Body of pancreas (tissue), 4 donors: ENCODE results near the gene HTR6. TPM values are rescaled to one million over a fixed set of nuclear protein-coding genes. Genes with fewer than 3 reads are reported as not detected.

Experiments
- ATAC-seq: fragments of 150-250 bp; one replicate; pipeline ENCODE4 v1.9.1; 2016
- DNase-seq, 4 donors: peaks; one replicate each; pipeline ENCODE4 v3.0.0-alpha.2; 2019
- H3K27ac ChIP-seq, 4 donors: fragments of 200-600 bp; sonication (generic); 1 replicate in 3 of 4; 2 replicates in 1 of 4; pipeline versions ENCODE4 v1.5.1 to v1.6.1; 2016 to 2019; ENCODE audit warnings: mild to moderate bottlenecking in 1 of 4, mixed read lengths in 1 of 4, moderate library complexity in 1 of 4
- H3K27me3 ChIP-seq, 2 donors: fragments of 200-600 bp; sonication (generic); one replicate each; pipeline ENCODE4 v1.6.0; 2016; ENCODE audit warnings: mild to moderate bottlenecking in 1 of 2
- H3K36me3 ChIP-seq, 2 donors: fragments of 200-600 bp; sonication (generic); replicated peaks in 1 of 2; 2 replicates each; pipeline ENCODE4 v1.5.1; 2016; ENCODE audit warnings: low read depth in 2 of 2; ENCODE audit not compliant: insufficient read depth in 1 of 2
- H3K4me1 ChIP-seq: fragments of 200-600 bp; sonication (generic); one replicate; pipeline ENCODE4 v1.6.0; 2016
- H3K4me3 ChIP-seq, 2 donors: fragments of 200-600 bp; sonication (generic); 1 replicate in 1 of 2; 2 replicates in 1 of 2; pipeline ENCODE4 v1.5.1; 2016 to 2019
- H3K9me3 ChIP-seq, 3 donors: fragments of 200-600 bp; sonication (generic); 1 replicate in 2 of 3; 2 replicates in 1 of 3; pipeline ENCODE4 v1.5.1; 2016
- CTCF ChIP-seq, 7 experiments: fragments of 450-650 bp in 4 of 7; fragments of 200-600 bp in 3 of 7; sonication (generic) in 3 of 7; IDR thresholded peaks; one replicate each; pipeline ENCODE4 v1.5.1; 2016 to 2019; ENCODE audit warnings: antibody characterized with exemption in 7 of 7
- POLR2A ChIP-seq, 3 donors: fragments of 450-650 bp; IDR thresholded peaks; one replicate each; pipeline ENCODE4 v1.6.1; 2016; ENCODE audit warnings: antibody characterized with exemption in 3 of 3, mild to moderate bottlenecking in 2 of 3
- WGBS, 2 donors: methylation state at CpG; one replicate each; pipeline ENCODE4 v1.1.5; 2017; 5-methylcytosine and 5-hydroxymethylcytosine counted together
- intact Hi-C: fragments of 100-400 bp; cut with DNase I; formaldehyde crosslinking; loops from one replicate; pipeline ENCODE4 v1.15.1; 2023
- total RNA-seq, 2 donors: library from RNA; depleted of rRNA; stranded (reverse); fragments of >200 nt; gene quantifications; one replicate each; pipeline ENCODE4 v1.1.0, GENCODE V29; 2016

Gene HTR6
- total RNA-seq, 2 donors from 2014 or later: not detected

- H3K36me3 ChIP-seq: peaks cover 0 to 5% of the 10 kb centered on the region in 2 donors
- no peak for TF ChIP-seq CTCF (IDR thresholded peaks at IDR 0.05)
- TF ChIP-seq POLR2A (IDR thresholded peaks at IDR 0.05): no peak
- no peak overlapping the region for H3K4me3 ChIP-seq
- DNase-seq (no peak), ATAC-seq (no peak)
- intact Hi-C loops: no loop called here
- no peaks in the 10 kb centered on the region for H3K9me3 ChIP-seq
- WGBS, 2 donors: 89 to 90% methylated on average over 7 to 9 of the region's 9 CpGs
- no peaks in the 10 kb centered on the region for H3K27me3 ChIP-seq
- no peaks in the 10 kb centered on the region for H3K4me1 ChIP-seq
- no peak overlapping the region for H3K27ac ChIP-seq
Measured at GRCh38 chr1:19685994-19686393, 21.3 kb downstream of the HTR6 start.

GRCh38 chr1:19687414-19687813, 22.7 kb downstream of the HTR6 start:
- Histone ChIP-seq H3K9me3 (no peaks in the 10 kb centered on the region), H3K4me1 (no peaks in the 10 kb centered on the region), H3K27ac (no peak overlapping the region), H3K27me3 (no peaks in the 10 kb centered on the region), H3K36me3 (peaks cover 0 to 11% of the 10 kb centered on the region in 2 donors), H3K4me3 (no peak overlapping the region)
- WGBS, 2 donors: 92 to 100% methylated on average over 1 of the region's 1 CpG
- DNase-seq (no peak), ATAC-seq (no peak)
- TF ChIP-seq POLR2A (IDR thresholded peaks at IDR 0.05) (no peak), CTCF (IDR thresholded peaks at IDR 0.05) (no peak)
- intact Hi-C loops: no loop called here

GRCh38 chr1:19688041-19688842, 23.6 kb downstream of the HTR6 start:
- DNase-seq (no peak), ATAC-seq (no peak)
- peaks cover 0 to 11% of the 10 kb centered on the region in 2 donors for H3K36me3 ChIP-seq
- H3K4me1 ChIP-seq: no peaks in the 10 kb centered on the region
- no peaks in the 10 kb centered on the region for H3K9me3 ChIP-seq
- no peak overlapping the region for H3K27ac ChIP-seq
- intact Hi-C loops: no loop called here
- H3K27me3 ChIP-seq: no peaks in the 10 kb centered on the region
- 82 to 88% methylated on average over 18 to 19 of the region's 19 CpGs for WGBS, 2 donors
- TF ChIP-seq POLR2A (IDR thresholded peaks at IDR 0.05) (no peak), CTCF (IDR thresholded peaks at IDR 0.05) (no peak)
- H3K4me3 ChIP-seq: no peak overlapping the region

GRCh38 chr1:19689085-19689757, 24.5 kb downstream of the HTR6 start:
- 89 to 93% methylated on average over 2 to 5 of the region's 5 CpGs for WGBS, 2 donors
- H3K36me3 ChIP-seq: peaks cover 0 to 12% of the 10 kb centered on the region in 2 donors

More at GRCh38 chr1:19689085-19689757, 24.5 kb downstream of the HTR6 start:
- Histone ChIP-seq H3K4me1 (no peaks in the 10 kb centered on the region), H3K4me3 (no peak overlapping the region), H3K27me3 (no peaks in the 10 kb centered on the region), H3K27ac (no peak overlapping the region), H3K9me3 (no peaks in the 10 kb centered on the region)
- no peak for TF ChIP-seq POLR2A (IDR thresholded peaks at IDR 0.05)
- TF ChIP-seq CTCF (IDR thresholded peaks at IDR 0.05): no peak
- ATAC-seq (no peak), DNase-seq (no peak)
- intact Hi-C loops: no loop called here
